IMR-90 (cell line): ENCODE data around the gene COL2A1. TPM values are rescaled to one million over a fixed set of nuclear protein-coding genes. Genes with fewer than 3 reads are reported as not detected.

Source experiments
- ATAC-seq: fragments of 200-7000 bp; cut with Tn5 transposase; 2 replicates; pipeline ENCODE4 v1.9.1; 2020; ENCODE audit warnings: low read depth, mild to moderate bottlenecking, moderate library complexity
- BruUV-seq: library from RNA; stranded (reverse); fragments of 400-500 nt; replicated peaks from 2 replicates; lab custom pipeline; 2021; lab: Mats Ljungman, UMichigan
- CTCF ChIA-PET: fragments of 300-600 bp; formaldehyde crosslinking; extraction: SDS; loops from one replicate; lab custom pipeline; 2021; ENCODE audit warnings: antibody characterized with exemption; lab: Yijun Ruan, JAX
- POLR2A ChIA-PET: fragments of 300-600 bp; sonication (Branson Sonifier 250); formaldehyde crosslinking; loops from one replicate; lab custom pipeline; 2022; ENCODE audit warnings: antibody characterized with exemption; ENCODE audit not compliant: unreplicated experiment; lab: Charles Lee
- DNase-seq: peaks from one replicate; pipeline ENCODE4 v3.0.0; 2013
- H2AFZ ChIP-seq: replicated peaks from 2 replicates; pipeline ENCODE3; 2013; ENCODE audit warnings: low read length, mild to moderate bottlenecking; ENCODE audit not compliant: poor library complexity
- H2AK5ac ChIP-seq: 2 replicates; pipeline ENCODE4 v1.6.1; 2013; ENCODE audit warnings: low read depth, low read length, inconsistent platforms
- H2AK9ac ChIP-seq: replicated peaks from 2 replicates; pipeline ENCODE3; 2013; ENCODE audit warnings: mild to moderate bottlenecking, low read depth, low read length, moderate library complexity; ENCODE audit not compliant: poor library complexity
- H2BK120ac ChIP-seq: 2 replicates; pipeline ENCODE4 v1.6.1; 2013; ENCODE audit warnings: low read depth, low read length, inconsistent platforms
- H2BK15ac ChIP-seq: 3 replicates; pipeline ENCODE4 v1.6.1; 2013; ENCODE audit warnings: low read depth, low read length, inconsistent platforms
- H2BK20ac ChIP-seq: 2 replicates; pipeline ENCODE4 v1.6.1; 2013; ENCODE audit warnings: low read depth, mild to moderate bottlenecking, inconsistent platforms, low read length, moderate library complexity
- H2BK5ac ChIP-seq: 2 replicates; pipeline ENCODE4 v1.6.1; 2013; ENCODE audit warnings: mild to moderate bottlenecking, low read depth, low read length, inconsistent platforms; ENCODE audit not compliant: poor library complexity, severe bottlenecking
- H3K14ac ChIP-seq: replicated peaks from 2 replicates; pipeline ENCODE4 v1.6.1; 2013; ENCODE audit warnings: low read depth, low read length, inconsistent platforms
- H3K18ac ChIP-seq: 2 replicates; pipeline ENCODE4 v1.6.1; 2013; ENCODE audit warnings: low read depth, low read length, control low read depth
- H3K23ac ChIP-seq: 2 replicates; pipeline ENCODE4 v1.6.1; 2013; ENCODE audit warnings: low read depth, low read length, inconsistent platforms
- H3K27ac ChIP-seq: 2 replicates; pipeline ENCODE4 v1.5.1; 2013; ENCODE audit warnings: mild to moderate bottlenecking, control low read depth, low read length; ENCODE audit not compliant: insufficient read depth
- H3K27me3 ChIP-seq: 2 replicates; pipeline ENCODE4 v1.6.1; 2013; ENCODE audit warnings: low read length; ENCODE audit not compliant: control insufficient read depth, insufficient read depth
- H3K36me3 ChIP-seq: 2 replicates; pipeline ENCODE4 v1.6.1; 2013; ENCODE audit warnings: low read length, mixed read lengths; ENCODE audit not compliant: control insufficient read depth, insufficient read depth
- H3K4ac ChIP-seq: 2 replicates; pipeline ENCODE4 v1.6.1; 2013; ENCODE audit warnings: low read depth, low read length, inconsistent platforms
- H3K4me1 ChIP-seq: 2 replicates; pipeline ENCODE4 v1.6.1; 2013; ENCODE audit warnings: low read length, mixed read lengths; ENCODE audit not compliant: control insufficient read depth, insufficient read depth
- H3K4me2 ChIP-seq: 2 replicates; pipeline ENCODE4 v1.6.1; 2013; ENCODE audit warnings: low read depth, mild to moderate bottlenecking, control low read depth, low read length, moderate library complexity
- H3K4me3 ChIP-seq: 2 replicates; pipeline ENCODE4 v1.5.1; 2013; ENCODE audit warnings: low read depth, mild to moderate bottlenecking, control low read depth, low read length, moderate library complexity; ENCODE audit not compliant: insufficient read depth
- H3K56ac ChIP-seq: 2 replicates; pipeline ENCODE4 v1.6.1; 2013; ENCODE audit warnings: low read length, inconsistent platforms; ENCODE audit not compliant: insufficient read depth; ENCODE audit errors: extremely low read depth
- H3K79me1 ChIP-seq, 2 experiments: 2 replicates each; pipeline ENCODE4 v1.6.1; 2013; ENCODE audit warnings: low read length in 2 of 2, inconsistent platforms in 1 of 2, low read depth in 1 of 2
- H3K9ac ChIP-seq: 2 replicates; pipeline ENCODE4 v1.6.1; 2013; ENCODE audit warnings: low read depth, low read length, control low read depth
- H3K9me1 ChIP-seq: 2 replicates; pipeline ENCODE4 v1.6.1; 2013; ENCODE audit warnings: low read length, inconsistent platforms; ENCODE audit not compliant: insufficient read depth
- H3K9me3 ChIP-seq: 2 replicates; pipeline ENCODE4 v1.6.1; 2013; ENCODE audit warnings: low read length; ENCODE audit not compliant: control insufficient read depth, insufficient read depth
- H4K20me1 ChIP-seq: 2 replicates; pipeline ENCODE4 v1.6.1; 2013; ENCODE audit warnings: low read length, inconsistent platforms; ENCODE audit not compliant: insufficient read depth
- H4K5ac ChIP-seq: 2 replicates; pipeline ENCODE4 v1.6.1; 2013; ENCODE audit warnings: mild to moderate bottlenecking, low read depth, low read length, control low read depth
- H4K8ac ChIP-seq, 2 experiments: 2 replicates each; pipeline ENCODE4 v1.6.1; 2013; ENCODE audit warnings: low read depth in 2 of 2, low read length in 2 of 2, control low read depth in 1 of 2, inconsistent platforms in 1 of 2
- H4K91ac ChIP-seq: 2 replicates; pipeline ENCODE4 v1.6.1; 2013; ENCODE audit warnings: low read depth, low read length, inconsistent platforms; ENCODE audit not compliant: insufficient read depth
- BHLHE40 ChIP-seq: fragments of 150-350 bp; IDR thresholded peaks from 2 replicates; pipeline ENCODE4 v1.6.1; 2016; ENCODE audit warnings: mild to moderate bottlenecking, low read depth, low read length
- CTCF ChIP-seq: conservative IDR thresholded peaks from 2 replicates; pipeline ENCODE4 v1.5.1; 2012; ENCODE audit warnings: mild to moderate bottlenecking, low read depth, low read length, improper control_type of control experiment
- ELK1 ChIP-seq: fragments of 150-350 bp; IDR thresholded peaks from 2 replicates; pipeline ENCODE4 v1.6.1; 2016; ENCODE audit warnings: low read depth, mild to moderate bottlenecking, low read length, moderate library complexity, borderline replicate concordance
- FOS ChIP-seq: fragments of 150-350 bp; IDR thresholded peaks from 2 replicates; pipeline ENCODE4 v1.6.1; 2016; ENCODE audit warnings: low read depth, low read length
- MAFK ChIP-seq: IDR thresholded peaks from 2 replicates; pipeline ENCODE4 v1.6.1; 2012; ENCODE audit warnings: low read depth, low read length, improper control_type of control experiment
- NFE2L2 ChIP-seq: fragments of 150-350 bp; IDR thresholded peaks from 2 replicates; pipeline ENCODE4 v1.6.1; 2016; ENCODE audit warnings: low read depth, mild to moderate bottlenecking, low read length
- RAD21 ChIP-seq: IDR thresholded peaks from 2 replicates; pipeline ENCODE4 v1.6.1; 2012; ENCODE audit warnings: low read length, improper control_type of control experiment
- RCOR1 ChIP-seq: IDR thresholded peaks from 2 replicates; pipeline ENCODE4 v1.6.1; 2012; ENCODE audit warnings: mild to moderate bottlenecking, low read length, improper control_type of control experiment; ENCODE audit not compliant: insufficient replicate concordance
- RFX5 ChIP-seq: IDR thresholded peaks from 2 replicates; pipeline ENCODE4 v1.8.0; 2012; ENCODE audit warnings: low read depth, mild to moderate bottlenecking, low read length, moderate library complexity
- SMC3 ChIP-seq: fragments of 150-350 bp; IDR thresholded peaks from 2 replicates; pipeline ENCODE4 v1.6.1; 2016; ENCODE audit warnings: low read depth, mild to moderate bottlenecking, antibody characterized with exemption, low read length, moderate library complexity
- WGBS, 2 experiments: methylation state at CpG; one replicate each; pipeline versions ENCODE4 v1.1.5 to v1.1.7; 2013; ENCODE audit warnings: missing lambda C conversion rate in 2 of 2; ENCODE audit not compliant: insufficient read length in 1 of 2; ENCODE audit errors: extremely low coverage in 2 of 2; 5-methylcytosine and 5-hydroxymethylcytosine counted together
- dilution Hi-C: fragments of 300-500 bp; cut with HindIII; formaldehyde crosslinking; loops from one replicate; pipeline ENCODE4 v1.14.3; 2018; ENCODE audit warnings: low sequenced_read_pairs; ENCODE audit not compliant: unreplicated experiment
- in situ Hi-C: fragments of 300-500 bp; cut with MboI; formaldehyde crosslinking; loops from 3 replicates; pipeline ENCODE4 v1.14.3; 2019; ENCODE audit warnings: low sequenced_read_pairs, inconsistent platforms, mixed read lengths
- intact Hi-C: fragments of 100-400 bp; cut with micrococcal nuclease; formaldehyde crosslinking; loops from 2 replicates; pipeline ENCODE4 v1.10.0; 2022
- polyA plus RNA-seq, 3 experiments: library from polyadenylated mRNA; depleted of rRNA; stranded (reverse); fragments of >200 nt; gene quantifications; 2 replicates each; pipeline ENCODE4 v1.2.3, GENCODE V29; 2012; ENCODE audit warnings: low replicate concordance in 1 of 3
- total RNA-seq: library from RNA; depleted of rRNA; stranded (reverse); fragments of >200 nt; gene quantifications from 2 replicates; pipeline ENCODE4 v1.2.3, GENCODE V29; 2012

COL2A1 gene
- total and polyA plus RNA-seq, 2 of the 4 experiments (the other 2 are of a cell fraction) = 0.05 TPM; not detected in 1

- no peak overlapping the region for H2BK5ac ChIP-seq
- H3K4me3 ChIP-seq = no peak overlapping the region
- TF ChIP-seq RAD21 (no peak), NFE2L2 (no peak), RFX5 (no peak), ELK1 (no peak), FOS (no peak), RCOR1 (no peak), MAFK (no peak), CTCF (no peak), SMC3 (no peak), BHLHE40 (no peak)
- no peak overlapping the region for H3K18ac ChIP-seq
- no peak overlapping the region for H2BK15ac ChIP-seq
- no peak overlapping the region for H3K9ac ChIP-seq
- peaks cover 9% of the 10 kb centered on the region for H3K27me3 ChIP-seq
- no peak overlapping the region for H3K56ac ChIP-seq
- no peak overlapping the region for H3K27ac ChIP-seq
- intact Hi-C loops (loop anchor here (2.0 to 10.0 kb wide), 3 partner anchors 203 to 653 kb away; no protein-coding TSS in a partner anchor), in situ Hi-C loops (no loop called here), dilution Hi-C loops (no loop called here)
- no peak overlapping the region for H2AK9ac ChIP-seq
- peaks cover 5% of the 10 kb centered on the region for H3K36me3 ChIP-seq
- no peak overlapping the region for H2BK20ac ChIP-seq
- no peak overlapping the region for H3K14ac ChIP-seq
- no peak overlapping the region for H4K91ac ChIP-seq
- BruUV-seq = no TSS peak
- no peaks in the 10 kb centered on the region for H4K20me1 ChIP-seq
- H2AK5ac ChIP-seq = no peak overlapping the region
- CTCF ChIA-PET = no interaction called here
- POLR2A ChIA-PET = no interaction called here
- WGBS, 2 experiments = 86% methylated on average over 3 of the region's 11 CpGs; no CpG with 5 or more reads in 1 of the 2 experiments
- no peak overlapping the region for H3K4me2 ChIP-seq
- no peak overlapping the region for H2BK120ac ChIP-seq
- peaks cover 3% of the 10 kb centered on the region for H3K4me1 ChIP-seq
- no peak for ATAC-seq
- no peak overlapping the region for H4K5ac ChIP-seq
- peaks cover 3 to 20% of the 10 kb centered on the region in 2 experiments; a peak in 3 of 4 replicates for H3K79me1 ChIP-seq
- DNase-seq = no peak
- peaks cover 3% of the 10 kb centered on the region; the same call in 1 of the 2 replicates for H3K9me1 ChIP-seq
- H3K9me3 ChIP-seq = peaks cover 9% of the 10 kb centered on the region; the same call in 1 of the 2 replicates
- no peak overlapping the region for H4K8ac ChIP-seq
- H3K23ac ChIP-seq = no peak overlapping the region
- no peak overlapping the region for H3K4ac ChIP-seq
- no peak overlapping the region for H2AFZ ChIP-seq
Observed at GRCh38 chr12:47962198-47962597, 42.1 kb downstream of the COL2A1 start.
